ENCODE results near the gene LACRT.

DNA sequence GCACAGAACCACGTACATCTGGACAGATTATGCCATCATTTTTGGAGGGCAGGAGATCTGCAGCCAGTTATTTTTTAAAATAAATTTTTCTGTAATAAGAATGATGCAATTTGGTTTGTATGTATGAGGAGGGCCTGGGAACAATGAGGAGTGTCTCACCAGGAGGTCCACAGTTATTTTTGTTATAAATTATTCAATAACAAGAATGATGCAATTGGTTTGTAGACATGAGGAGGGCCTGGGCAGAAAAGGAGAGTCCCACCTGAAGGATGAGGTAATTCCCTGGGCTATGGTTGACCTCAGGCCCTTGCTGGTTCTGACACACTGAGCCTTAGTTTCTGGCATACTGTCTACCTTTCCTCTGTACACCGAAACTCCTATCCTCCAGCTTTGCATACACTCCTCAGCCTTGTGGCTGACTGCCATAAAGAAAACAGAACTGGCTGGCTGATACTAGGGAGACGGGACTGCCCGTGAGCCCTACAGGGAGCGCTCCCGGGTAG lies 22.5 kb upstream of the LACRT start:
- TF ChIP-seq, protein P1, sequence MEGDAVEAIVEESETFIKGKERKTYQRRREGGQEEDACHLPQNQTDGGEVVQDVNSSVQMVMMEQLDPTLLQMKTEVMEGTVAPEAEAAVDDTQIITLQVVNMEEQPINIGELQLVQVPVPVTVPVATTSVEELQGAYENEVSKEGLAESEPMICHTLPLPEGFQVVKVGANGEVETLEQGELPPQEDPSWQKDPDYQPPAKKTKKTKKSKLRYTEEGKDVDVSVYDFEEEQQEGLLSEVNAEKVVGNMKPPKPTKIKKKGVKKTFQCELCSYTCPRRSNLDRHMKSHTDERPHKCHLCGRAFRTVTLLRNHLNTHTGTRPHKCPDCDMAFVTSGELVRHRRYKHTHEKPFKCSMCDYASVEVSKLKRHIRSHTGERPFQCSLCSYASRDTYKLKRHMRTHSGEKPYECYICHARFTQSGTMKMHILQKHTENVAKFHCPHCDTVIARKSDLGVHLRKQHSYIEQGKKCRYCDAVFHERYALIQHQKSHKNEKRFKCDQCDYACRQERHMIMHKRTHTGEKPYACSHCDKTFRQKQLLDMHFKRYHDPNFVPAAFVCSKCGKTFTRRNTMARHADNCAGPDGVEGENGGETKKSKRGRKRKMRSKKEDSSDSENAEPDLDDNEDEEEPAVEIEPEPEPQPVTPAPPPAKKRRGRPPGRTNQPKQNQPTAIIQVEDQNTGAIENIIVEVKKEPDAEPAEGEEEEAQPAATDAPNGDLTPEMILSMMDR (IDR thresholded peaks at IDR 0.05) = no peak
- no peak for TF ChIP-seq POLR2A (IDR thresholded peaks at IDR 0.05)

All from breast epithelium (tissue), 3 donors.